ENCODE results near the gene MADCAM1.

MADCAM1 gene

DNA sequence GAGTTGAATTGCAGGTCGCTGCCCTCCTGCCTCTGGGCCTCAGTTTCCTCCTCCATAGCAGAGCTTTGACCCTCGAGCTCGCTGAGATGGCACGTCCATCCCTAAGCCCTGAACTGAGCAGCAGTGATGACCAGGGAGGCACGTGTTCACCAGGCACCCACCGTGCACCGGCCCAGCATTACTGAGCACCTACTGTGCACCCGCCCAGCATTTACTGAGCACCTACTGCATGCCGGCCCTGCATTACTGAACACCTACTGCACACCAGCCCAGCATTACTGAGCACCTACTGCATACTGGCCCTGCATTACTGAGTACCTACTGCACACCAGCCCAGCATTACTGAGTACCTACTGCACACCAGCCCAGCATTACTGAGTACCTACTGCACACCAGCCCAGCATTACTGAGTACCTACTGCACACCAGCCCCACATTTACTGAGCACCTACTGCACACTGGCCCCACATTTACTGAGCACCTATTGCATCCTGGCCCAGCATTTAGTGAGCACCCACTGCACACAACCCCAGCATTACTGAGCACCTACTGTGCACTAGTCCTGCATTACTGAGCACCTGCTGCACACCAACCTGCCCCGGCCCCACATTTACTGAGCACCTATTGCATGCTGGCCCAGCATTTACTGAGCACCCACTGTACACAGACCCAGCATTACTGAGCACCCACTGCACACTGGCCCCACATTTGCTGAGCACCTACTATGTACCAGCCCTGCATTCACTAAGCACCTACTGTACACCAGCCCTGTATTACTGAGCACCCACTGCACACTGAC lies 17.3 kb downstream of the MADCAM1 start:
- TF ChIP-seq SIN3A (IDR thresholded peaks at IDR 0.05; ENCODE audit: borderline replicate concordance, insufficient read depth, low read length) (no peak), POLR2AphosphoS5 (IDR thresholded peaks at IDR 0.05; ENCODE audit: low read depth, low read length) (no peak), FOXP2 (optimal IDR thresholded peaks at IDR 0.05; ENCODE audit: borderline replicate concordance, extremely low read depth, extremely low read length, insufficient read depth) (no peak)
- TF ChIP-seq, protein P1, sequence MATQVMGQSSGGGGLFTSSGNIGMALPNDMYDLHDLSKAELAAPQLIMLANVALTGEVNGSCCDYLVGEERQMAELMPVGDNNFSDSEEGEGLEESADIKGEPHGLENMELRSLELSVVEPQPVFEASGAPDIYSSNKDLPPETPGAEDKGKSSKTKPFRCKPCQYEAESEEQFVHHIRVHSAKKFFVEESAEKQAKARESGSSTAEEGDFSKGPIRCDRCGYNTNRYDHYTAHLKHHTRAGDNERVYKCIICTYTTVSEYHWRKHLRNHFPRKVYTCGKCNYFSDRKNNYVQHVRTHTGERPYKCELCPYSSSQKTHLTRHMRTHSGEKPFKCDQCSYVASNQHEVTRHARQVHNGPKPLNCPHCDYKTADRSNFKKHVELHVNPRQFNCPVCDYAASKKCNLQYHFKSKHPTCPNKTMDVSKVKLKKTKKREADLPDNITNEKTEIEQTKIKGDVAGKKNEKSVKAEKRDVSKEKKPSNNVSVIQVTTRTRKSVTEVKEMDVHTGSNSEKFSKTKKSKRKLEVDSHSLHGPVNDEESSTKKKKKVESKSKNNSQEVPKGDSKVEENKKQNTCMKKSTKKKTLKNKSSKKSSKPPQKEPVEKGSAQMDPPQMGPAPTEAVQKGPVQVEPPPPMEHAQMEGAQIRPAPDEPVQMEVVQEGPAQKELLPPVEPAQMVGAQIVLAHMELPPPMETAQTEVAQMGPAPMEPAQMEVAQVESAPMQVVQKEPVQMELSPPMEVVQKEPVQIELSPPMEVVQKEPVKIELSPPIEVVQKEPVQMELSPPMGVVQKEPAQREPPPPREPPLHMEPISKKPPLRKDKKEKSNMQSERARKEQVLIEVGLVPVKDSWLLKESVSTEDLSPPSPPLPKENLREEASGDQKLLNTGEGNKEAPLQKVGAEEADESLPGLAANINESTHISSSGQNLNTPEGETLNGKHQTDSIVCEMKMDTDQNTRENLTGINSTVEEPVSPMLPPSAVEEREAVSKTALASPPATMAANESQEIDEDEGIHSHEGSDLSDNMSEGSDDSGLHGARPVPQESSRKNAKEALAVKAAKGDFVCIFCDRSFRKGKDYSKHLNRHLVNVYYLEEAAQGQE (IDR thresholded peaks at IDR 0.05; ENCODE audit: insufficient read depth in 1 of 2, low read depth in 2 of 2, low read length in 2 of 2) = no peak

DNA sequence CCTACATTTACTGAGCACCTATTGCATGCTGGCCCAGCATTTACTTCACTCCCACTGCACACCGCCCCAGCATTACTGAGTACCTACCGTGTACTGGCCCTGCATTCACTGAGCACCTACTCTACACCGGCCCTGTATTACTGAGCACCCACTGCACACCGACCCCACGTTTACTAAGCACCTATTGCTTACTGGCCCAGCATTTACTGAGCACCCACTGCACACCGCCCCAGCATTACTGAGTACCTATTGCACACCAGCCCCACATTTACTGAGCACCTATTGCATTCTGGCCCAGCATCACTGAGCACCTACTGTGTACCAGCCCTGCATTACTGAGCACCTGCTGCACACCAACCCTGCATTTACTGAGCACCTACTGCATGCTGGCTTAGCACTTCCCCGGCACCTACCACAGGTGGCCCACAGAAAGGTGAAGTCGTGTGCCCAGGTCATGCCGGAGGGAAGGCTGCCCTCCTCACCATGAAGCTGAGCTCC lies 17.9 kb downstream of the MADCAM1 start:
- TF ChIP-seq POLR2AphosphoS5 (IDR thresholded peaks at IDR 0.05; ENCODE audit: low read depth, low read length) = no peak
- no peak for TF ChIP-seq FOXP2 (optimal IDR thresholded peaks at IDR 0.05; ENCODE audit: borderline replicate concordance, extremely low read depth, extremely low read length, insufficient read depth)
- TF ChIP-seq, protein P1 (IDR thresholded peaks at IDR 0.05; ENCODE audit: insufficient read depth in 1 of 2, low read depth in 2 of 2, low read length in 2 of 2) = no peak
- no peak for TF ChIP-seq SIN3A (IDR thresholded peaks at IDR 0.05; ENCODE audit: borderline replicate concordance, insufficient read depth, low read length)
- TF ChIP-seq TAF1 (IDR thresholded peaks at IDR 0.05; ENCODE audit: borderline replicate concordance, insufficient read depth, low read length) = no peak

DNA sequence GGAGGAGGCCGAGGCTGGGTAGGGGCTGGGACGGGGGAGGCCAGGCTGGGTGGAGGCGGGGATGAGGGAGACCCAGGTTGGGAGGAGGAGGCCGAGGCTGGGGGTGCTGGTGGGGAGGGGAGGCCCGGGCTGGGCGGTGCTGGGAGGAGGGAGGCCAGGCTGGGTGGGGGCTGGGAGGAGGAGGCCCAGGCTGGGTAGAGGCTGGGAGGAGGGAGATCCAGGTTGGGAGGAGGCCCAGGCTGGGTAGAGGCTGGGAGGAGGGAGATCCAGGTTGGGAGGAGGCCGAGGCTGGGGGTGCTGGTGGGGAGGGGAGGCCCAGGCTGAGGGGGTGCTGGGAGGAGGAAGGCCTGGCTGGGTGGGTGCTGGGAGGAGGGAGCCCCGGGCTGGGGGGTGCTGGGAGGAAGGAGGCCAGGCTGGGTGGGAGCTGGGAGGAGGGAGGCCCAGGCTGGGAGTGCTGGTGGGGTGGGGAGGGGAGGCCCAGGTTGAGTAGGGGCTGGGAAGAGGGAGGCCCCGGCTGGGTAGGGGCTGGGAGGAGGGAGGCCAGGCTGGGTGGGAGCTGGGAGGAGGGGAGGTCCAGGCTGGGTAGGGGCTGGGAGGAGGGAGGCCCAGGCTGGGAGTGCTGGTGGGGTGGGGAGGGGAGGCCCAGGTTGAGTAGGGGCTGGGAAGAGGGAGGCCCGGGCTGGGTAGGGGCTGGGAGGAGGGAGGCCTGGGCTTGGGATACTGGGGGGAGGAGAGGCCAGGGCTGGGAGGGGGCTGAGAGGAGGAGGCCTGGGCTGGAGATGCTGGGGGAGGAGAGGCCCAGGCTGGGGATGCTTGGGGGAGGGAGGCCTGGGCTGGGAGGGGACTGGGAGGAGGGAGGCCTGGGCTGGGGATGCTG lies 21.7 kb downstream of the MADCAM1 start:
- no peak for TF ChIP-seq SIN3A (IDR thresholded peaks at IDR 0.05; ENCODE audit: borderline replicate concordance, insufficient read depth, low read length)
- no peak for TF ChIP-seq TAF1 (IDR thresholded peaks at IDR 0.05; ENCODE audit: borderline replicate concordance, insufficient read depth, low read length)
- TF ChIP-seq, protein P1 (IDR thresholded peaks at IDR 0.05; ENCODE audit: insufficient read depth in 1 of 2, low read depth in 2 of 2, low read length in 2 of 2) = no peak
- no peak for TF ChIP-seq POLR2AphosphoS5 (IDR thresholded peaks at IDR 0.05; ENCODE audit: low read depth, low read length)
- TF ChIP-seq FOXP2 (optimal IDR thresholded peaks at IDR 0.05; ENCODE audit: borderline replicate concordance, extremely low read depth, extremely low read length, insufficient read depth) = no peak

DNA sequence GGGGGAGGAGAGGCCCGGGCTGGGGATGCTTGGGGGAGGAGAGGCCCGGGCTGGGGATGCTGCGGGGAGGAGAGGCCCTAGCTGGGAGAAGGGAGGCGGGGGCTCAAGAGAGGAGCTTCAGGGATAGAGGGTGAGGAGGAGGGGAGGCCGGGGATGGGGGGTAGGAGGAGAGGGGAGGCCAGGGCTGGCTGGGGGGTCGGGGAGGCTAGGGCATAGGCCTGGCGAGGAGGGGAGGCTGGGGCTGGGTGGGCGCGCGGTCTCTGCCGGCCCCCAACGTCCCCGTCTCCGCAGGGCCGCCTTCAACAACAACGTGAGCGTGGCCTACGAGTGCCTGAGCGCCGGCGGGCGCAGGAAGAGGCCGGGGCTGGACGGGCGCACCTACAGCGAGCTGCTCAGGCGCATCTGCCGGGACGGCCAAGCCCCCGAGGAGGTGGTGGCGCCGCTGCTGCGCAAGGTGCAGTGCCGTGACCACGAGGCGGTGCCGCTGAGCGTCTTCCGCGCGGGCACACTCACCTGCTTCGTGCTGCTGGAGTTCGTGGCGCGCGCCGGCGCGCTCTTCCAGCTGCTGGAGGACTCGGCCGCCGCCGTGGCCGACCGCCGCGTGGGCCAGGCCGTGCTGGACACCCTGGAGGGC lies 22.4 kb downstream of the MADCAM1 start:
- TF ChIP-seq FOXP2 (optimal IDR thresholded peaks at IDR 0.05; ENCODE audit: borderline replicate concordance, extremely low read depth, extremely low read length, insufficient read depth) (no peak), TAF1 (IDR thresholded peaks at IDR 0.05; ENCODE audit: borderline replicate concordance, insufficient read depth, low read length) (no peak), POLR2AphosphoS5 (IDR thresholded peaks at IDR 0.05; ENCODE audit: low read depth, low read length) (no peak), SIN3A (IDR thresholded peaks at IDR 0.05; ENCODE audit: borderline replicate concordance, insufficient read depth, low read length) (no peak)
- TF ChIP-seq, protein P1 (IDR thresholded peaks at IDR 0.05; ENCODE audit: insufficient read depth in 1 of 2, low read depth in 2 of 2, low read length in 2 of 2) = no peak

Data from PFSK-1 (cell line).